KBM-7 (cell line): ENCODE data around the gene PLB1.

ENCODE experiments used
- DNase-seq: peaks from one replicate; pipeline ENCODE4 v3.0.0-alpha.2; 2015
- in situ Hi-C: fragments of 300-500 bp; cut with MboI; formaldehyde crosslinking; loops from 2 replicates; pipeline ENCODE4 v1.14.3; 2020; ENCODE audit warnings: low sequenced_read_pairs, low pct_unique_long_range_greater_than_20kb, mixed read lengths

The PLB1 gene

DNA sequence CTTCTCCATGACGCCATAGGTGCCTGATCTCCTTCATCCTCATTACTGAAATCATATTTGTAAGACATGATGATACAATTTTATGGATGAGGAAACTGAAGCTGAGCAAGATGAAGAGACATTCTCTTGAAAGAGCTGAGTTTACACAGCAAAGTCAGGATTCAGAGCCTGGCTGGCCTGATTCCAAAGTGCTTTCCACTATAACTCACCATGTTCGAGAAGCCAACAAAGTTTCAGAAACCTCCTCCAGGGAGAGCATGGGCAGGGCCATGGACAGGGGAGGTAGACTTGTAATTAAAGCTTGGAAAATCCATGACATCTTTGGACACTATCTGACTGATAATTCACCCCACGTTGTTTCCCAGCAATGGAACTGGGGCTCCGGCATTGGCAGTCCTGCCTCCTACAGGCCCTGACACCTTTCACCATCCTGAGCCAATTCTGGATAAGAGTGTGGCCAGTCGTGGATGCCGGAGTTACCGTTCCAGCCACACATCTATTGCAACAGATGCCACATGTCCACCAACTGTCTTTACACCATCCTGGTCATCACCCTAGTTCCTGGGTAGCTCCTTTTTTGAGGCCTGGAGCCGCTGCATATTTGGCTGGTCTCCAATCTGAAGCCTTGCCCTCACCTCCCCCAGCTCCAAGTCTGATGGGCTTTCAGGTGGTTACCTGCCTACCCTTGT, 170.8 kb downstream of the PLB1 start:
- in situ Hi-C loops, result no loop called here
- DNase-seq, result no peak

DNA sequence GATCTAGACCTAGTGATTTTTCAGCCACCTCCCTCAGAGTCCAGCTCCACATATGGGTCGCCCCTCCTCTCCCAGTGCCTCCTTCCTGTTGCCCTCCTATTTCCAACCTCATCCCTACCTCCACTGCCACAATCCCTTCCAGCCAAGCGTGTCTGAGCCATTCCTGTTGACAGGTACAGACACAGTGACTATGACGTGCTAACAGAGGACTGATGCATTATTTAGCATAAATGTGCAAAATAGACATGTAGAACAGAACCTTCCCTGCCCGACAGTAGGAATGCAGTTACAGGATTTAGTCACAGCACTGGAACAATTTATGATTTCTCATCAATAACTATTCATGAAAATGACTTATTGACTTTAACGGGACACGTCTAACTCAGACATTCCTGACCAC, 171.4 kb downstream of the PLB1 start:
- DNase-seq, result no peak
- in situ Hi-C loops, result no loop called here

DNA sequence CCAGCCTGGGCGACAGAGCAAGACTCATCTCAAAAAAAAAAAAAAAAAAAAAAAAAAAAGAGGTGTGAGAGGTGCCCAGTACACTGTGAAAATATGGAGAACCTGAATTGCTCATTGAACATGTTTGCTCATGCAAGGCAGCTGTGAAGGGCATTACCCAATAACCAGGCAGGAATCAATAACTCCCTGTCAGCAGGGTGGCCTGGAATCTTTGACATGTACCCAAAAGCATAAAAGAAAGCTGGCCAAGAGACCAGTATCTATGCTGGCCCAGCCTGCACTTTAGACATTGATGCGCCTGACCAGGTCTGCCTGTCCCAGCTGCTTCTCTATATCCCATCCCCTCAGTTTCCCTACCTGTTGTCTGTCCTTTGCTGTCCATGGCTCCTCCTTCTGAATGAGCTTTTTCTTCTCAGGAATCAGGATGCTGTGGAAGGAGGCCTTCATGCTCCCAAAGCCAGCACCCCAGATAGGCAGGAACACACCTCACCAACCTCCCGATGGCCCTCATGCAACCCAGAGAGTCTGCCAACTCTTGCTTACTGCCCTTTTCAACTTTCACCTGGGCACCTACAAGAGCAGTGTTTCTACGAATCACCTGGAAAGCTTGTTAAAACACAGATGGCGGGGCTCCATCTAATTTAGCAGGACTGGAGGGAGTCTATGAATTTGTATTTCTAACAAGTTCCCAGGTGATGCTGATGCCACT, 172.4 kb downstream of the PLB1 start:
- DNase-seq, result no peak
- in situ Hi-C loops, result no loop called here

DNA sequence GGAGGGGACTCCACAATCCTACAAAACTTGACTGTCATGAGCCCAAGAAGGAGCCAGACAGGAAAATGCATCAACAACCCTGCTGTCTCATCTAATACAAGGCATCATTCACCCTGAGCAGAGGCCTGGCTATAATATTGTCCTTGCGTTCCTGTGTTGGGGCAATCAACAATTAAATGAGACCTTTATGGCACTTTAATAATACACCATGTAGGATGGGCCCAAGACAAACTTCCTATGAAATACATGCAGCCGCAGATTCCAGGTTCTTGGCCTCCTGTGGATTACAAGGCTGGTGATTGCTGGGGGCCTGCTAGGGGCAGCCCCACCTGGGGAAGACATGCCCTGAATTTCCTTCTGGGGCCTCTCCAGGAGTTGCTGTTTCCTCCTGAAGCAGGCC, 173.0 kb downstream of the PLB1 start:
- in situ Hi-C loops, result no loop called here
- DNase-seq, result no peak

DNA sequence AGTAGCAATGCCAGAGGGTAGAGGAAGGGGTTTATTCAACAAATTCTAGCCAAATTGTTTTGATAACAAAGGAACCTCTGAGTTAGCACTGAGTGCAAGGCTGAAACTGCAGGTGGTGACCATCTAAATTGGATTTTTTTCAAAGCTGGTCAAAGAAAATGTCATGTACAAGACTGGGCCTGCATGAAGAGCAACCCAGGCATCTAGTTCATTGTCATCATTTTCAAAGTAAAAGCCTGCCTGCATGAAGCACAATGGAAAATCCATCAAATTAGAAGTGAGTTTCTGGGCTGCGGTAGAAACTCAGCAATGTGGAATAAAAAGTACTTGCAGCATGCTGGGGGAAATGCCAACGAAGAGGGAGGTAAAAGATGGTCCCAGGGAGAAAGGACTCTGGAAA, 175.0 kb downstream of the PLB1 start:
- DNase-seq, result no peak
- in situ Hi-C loops, result no loop called here

DNA sequence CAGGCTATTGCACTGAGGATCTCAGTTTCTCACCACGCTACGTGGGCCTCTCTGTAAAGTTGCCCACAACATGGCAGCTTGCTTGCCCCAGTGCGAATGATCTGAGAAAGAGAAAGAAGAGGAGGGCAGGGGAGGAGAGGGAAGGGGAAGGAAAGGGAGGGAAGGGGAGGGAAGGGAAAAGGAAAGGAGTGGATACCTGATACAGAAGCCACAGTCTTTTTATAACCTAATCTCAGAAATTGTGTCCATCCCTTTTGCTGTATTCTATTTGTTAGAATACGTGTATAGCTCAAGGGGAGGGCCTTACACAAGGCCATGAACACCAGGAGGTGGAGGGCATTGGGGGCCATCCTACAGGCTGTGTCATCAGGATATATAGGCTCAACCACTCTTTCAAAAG, 177.5 kb downstream of the PLB1 start:
- in situ Hi-C loops, result no loop called here
- DNase-seq, result no peak

DNA sequence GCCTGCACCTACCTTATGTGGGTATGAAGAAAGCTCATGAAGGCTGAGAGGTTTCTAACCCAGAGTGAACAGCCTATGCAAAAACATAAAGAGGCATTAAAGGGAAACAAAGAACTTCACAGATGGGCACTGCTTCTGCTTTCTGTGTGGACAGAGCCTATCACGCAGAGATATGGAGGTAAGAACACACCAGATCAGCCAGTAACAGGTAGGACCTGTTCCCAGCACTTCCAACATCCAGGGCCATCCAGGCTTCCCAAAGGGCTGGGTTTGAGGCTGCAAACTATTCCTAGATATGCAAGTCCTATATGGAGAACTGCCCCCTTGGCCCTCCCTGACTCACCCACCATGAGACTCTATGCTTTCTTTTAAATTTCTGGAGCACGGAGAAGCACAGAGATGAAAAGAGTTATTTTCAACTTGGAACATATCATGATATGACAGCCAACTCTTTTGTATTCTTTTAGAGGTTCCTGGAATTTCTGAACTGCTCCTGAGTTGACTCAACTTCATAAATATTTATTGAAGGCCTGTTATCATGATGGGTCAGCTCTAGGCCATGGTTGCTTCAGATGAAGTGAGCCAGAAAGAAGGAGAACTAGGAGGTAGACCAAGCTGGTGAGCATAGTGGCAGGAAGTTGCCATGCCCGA, 178.3 kb downstream of the PLB1 start:
- no peak for DNase-seq
- in situ Hi-C loops, result no loop called here

DNA sequence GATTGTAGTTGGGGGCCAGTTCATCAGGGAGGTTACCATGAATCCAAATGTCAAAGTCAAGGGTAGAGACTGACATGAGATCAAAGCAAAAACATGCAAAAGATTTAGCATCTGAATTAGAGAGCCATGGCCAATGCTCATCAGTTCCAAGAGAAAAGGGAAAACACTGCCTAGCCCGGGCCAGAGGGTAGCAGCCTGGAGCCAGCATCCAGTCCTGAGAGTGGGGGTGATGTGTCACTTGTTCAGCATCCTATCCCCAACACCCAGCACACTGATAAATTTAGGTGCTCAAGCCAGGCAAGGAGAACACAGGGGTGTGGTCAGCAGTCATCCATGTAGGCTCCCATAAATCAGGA, 178.8 kb downstream of the PLB1 start:
- in situ Hi-C loops, result no loop called here

DNA sequence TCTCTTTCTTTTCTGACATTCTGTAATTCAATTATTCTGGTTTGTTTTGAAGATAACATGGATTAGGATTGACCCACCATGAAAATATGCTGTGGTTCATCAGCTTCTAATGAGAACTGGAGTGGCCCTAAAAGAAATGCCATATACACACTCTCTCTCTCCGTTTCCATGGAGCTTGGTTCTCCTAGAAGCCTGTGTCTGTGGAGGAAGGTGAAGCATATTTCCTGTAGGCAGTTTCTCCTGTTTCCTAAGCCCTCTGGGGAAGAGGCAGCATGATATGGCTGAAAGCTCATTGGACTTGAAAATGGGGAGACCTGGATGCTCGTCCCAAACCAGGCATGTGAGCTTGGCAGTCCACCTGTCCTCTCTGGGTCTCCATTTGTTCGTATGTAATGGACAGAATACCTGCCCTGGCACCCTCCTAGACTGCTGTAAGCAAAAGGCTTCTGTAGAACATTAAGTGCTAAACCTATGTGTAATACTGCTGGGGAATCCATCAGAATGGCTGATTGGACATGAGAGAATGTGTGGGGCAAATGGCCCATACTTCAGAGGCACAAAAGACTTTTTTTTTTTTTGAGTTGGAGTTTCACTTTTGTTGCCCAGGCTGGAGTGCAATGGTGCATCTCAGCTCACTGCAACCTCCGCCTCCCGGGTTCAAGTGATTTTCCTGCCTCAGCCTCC, 180.4 kb downstream of the PLB1 start:
- in situ Hi-C loops, result no loop called here
- no peak for DNase-seq

More for the DNA sequence above, 178.8 kb downstream of the PLB1 start:
- no peak for DNase-seq

DNA sequence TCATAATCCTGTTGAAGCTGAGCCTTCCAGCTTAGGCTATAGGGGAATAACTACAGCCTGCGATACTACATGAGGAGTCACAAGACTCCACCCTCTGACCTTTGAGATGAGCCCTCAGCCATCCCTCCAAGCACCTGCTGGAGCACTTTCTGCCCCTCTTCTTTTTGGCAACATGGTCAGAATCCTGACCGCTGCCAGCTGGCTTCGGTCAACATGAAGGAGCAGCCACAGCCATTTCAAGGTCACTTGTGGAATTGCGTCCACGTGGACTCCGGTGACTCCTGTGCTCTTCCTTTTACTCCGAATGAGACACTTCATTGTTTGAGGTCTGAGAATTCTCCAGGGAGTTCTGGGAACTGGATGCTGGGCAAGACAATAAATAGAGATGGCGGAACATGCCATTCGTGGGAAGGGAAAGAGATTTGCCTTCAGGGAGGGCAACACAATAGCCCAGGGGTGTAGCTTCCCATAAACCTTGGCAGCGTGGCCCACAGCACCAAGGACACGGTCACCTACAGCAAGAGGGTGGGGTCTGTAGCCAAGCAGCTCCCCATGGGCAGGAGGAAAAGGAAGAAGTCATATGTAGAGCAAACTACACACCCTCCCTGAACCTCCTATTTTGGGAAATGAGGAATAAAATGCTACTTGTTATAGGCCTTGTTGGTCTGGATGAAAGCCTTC, 182.5 kb downstream of the PLB1 start:
- in situ Hi-C loops, result no loop called here
- DNase-seq, result no peak

DNA sequence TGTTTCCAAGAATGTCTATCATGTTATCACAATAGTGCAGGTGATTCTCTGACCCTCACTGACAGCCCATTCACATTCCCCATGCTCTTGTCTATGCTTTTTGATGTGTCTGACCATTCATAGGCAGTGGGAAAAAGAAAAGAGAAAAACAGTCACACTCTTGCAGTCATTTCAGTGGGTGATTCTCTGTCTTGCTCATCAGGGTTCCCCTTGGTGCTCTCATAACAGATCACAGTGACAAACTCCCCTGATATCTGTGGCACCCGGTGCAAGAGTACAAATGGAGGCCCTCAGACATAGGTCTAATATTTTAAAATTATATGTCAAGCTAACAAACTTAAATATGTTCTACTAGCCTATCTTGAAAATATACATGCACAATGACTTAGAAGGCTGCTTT, 183.1 kb downstream of the PLB1 start:
- in situ Hi-C loops, result no loop called here
- DNase-seq, result no peak

DNA sequence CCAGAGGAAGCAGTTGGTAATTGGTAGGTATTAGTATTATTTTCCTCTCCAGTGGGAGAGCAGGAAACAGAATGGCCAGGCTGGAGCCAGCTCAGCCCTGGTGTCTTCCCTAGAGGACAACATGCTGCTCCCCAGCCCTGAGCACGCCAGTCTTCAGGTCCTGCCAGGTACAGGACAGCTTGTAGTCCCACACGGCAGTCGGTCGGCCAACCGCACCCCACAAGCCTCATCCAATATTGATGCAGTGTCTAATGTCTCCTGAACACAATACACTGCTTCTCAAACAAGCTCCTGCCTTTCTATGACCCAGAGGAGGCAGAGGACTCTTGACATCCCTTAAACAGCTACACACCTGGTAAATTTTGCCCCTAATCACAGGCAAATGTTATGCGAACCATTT, 184.8 kb downstream of the PLB1 start:
- DNase-seq, result no peak
- in situ Hi-C loops, result no loop called here

DNA sequence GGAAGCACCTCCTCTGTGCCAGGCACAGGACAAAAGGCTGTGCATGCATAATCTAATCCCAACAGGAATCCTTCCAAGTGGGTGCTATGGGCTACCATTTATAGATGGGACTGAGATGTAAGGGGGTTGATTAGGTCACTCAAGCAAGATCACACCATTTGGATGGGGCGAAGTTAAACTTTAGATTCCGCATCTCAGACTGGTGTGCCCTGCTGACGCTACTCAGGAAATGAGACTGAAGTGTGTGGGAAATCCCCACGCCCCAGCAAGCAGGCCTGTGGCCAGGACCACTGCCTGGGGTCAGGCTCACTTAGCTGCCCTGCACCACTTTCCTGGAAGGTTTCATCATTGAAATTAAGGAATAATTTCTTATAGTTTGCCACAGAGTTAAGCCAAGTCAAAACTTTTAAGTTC, 185.3 kb downstream of the PLB1 start:
- no peak for DNase-seq
- in situ Hi-C loops, result no loop called here

DNA sequence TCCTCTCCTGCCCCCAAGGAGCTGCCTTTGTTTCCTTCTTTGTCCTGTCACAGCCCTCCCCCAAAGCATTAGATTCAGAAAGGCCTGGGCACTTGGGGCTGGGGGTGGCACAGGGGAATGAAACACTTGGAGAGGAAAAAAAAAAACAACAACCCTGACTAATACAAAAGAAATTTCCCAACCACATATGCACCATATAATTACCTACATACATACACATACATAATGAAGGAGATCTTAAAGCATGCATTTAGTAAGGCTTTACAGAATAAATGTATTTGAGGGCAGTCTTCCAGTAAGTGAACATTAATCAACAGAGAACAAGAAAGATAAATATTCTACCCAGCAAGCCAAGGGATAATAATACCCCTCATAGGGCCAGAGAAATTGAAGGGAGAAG, 185.7 kb downstream of the PLB1 start:
- in situ Hi-C loops, result no loop called here

DNA sequence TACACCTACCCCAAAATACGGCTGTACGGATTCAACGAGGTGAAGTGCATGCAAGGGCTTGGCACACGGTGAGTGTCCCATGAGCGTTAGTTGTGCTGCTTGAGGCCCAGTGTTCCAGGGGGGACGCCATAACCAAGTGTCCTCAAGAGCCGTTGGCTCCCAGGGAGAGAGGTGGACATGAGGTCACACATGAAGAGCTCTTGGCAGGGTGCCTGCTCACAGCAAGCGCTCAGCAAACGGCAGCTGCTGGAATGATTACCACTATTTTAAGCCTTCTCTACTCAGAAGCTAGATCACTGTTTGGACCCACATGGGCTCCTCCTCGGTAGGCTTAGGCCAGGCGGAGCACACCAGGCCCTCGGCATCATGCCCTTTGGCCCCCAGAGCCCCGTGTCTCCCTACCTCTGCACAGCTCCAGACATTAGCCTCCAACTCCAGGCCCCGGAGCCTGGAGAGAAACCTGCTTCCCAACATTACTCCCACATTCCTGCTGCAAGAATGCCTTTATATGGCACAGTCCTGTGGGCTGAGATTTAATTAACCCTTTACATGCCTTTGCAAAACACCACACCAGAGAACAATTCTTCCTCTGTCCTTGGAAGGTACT, 187.3 kb downstream of the PLB1 start:
- in situ Hi-C loops, result no loop called here
- no peak for DNase-seq

More for the DNA sequence above, 185.7 kb downstream of the PLB1 start:
- no peak for DNase-seq

DNA sequence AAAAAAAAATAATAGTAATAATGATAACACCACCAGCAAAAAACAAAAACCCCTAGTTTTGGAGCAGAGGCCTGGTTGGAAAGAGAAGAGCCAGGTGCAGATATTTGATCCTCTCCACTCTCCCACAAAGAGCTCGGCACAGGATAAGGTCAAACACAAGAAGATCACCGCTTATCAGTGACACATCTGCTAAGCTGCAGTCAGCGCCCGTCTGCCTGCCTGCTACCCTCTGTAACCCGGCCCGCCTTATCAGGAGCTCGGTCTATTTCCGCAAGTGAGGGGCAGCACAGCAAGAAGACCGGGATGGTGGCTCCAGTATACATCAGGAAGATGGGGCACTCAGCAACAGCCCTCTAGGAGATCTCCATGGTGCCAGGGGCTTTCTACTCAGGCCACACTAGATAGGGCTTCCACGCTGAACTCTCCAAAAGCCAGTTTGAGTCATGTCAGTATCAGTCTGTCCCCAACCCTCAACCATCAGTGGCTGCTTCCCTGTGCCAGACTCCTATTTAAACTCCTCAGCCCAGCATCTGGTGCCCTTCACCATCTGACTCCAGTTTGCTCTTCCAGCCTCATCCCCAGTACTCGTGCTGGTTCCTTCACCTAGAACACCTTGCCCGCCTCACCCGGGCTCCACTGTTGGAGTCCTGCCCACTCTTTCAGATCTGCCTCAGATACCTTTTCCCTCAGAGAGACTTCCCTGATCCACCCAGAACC, 188.4 kb downstream of the PLB1 start:
- in situ Hi-C loops, result no loop called here
- DNase-seq, result no peak

DNA sequence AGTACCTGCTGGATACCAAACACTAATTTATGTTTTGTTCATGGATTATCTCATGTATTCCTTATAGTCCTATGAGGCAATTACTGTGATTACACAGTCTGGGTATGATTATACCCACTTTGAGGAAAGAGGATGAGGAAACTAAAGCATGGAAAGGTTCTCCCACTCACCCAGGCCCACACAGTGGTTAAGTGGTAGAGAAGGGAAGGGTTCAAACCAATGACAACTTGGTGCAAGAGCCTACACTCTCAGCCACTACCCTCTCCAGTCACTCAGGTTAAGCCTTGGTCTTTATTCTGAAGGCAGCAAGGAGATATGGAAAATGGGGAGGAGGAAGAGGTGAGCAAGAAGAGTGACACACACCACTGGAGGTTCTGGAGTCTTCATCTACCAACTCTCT, 191.3 kb downstream of the PLB1 start:
- in situ Hi-C loops, result no loop called here
- no peak for DNase-seq

DNA sequence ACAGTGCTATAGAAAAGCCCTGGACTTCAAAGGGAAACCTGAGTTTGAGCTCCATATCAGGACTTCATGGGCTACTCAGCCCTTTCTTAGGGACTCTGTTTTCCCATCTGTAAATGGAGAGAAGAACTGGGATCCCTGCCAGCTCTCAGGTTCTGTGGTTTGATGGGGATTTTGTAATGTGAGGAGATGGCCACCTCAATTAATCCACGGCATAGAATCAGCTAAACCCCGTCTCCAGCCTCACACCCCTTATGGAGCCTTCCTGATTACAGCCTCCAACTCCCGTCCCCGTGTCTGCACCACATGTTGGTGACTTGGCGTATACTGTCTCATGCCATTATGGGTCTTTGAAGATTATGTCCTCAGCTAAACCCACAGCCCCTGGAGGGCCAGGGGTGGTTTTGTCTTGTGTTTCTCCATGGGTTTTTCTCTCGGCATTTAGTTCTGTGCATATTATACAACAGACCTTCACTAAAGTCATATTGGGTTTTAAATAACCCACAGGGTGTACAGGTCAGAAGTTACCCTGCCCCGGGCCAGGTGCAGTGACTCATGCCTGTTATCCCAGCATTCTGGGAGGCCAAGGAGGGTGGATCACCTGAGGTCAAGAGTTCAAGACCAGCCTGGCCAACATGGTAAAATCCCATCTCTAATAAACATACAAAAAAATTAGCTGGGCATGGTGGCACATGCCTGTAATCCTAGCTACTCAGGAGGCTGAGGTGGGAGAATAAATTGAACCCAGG, 192.0 kb downstream of the PLB1 start:
- no peak for DNase-seq
- in situ Hi-C loops, result no loop called here
